Endothelial cell of umbilical vein (primary cell): ENCODE results near the gene ASXL1. TPM values are rescaled to one million over a fixed set of nuclear protein-coding genes. Genes with fewer than 3 reads are reported as not detected.

Experiments
- BruUV-seq: library from RNA; stranded (reverse); fragments of 400-500 nt; replicated peaks from 2 replicates; lab custom pipeline; 2021; lab: Mats Ljungman, UMichigan
- CTCF ChIA-PET: fragments of 300-600, 350-600 bp; sonication (Branson Sonifier 250); formaldehyde crosslinking; loops from one replicate; lab custom pipeline; 2021; ENCODE audit warnings: antibody characterized with exemption, inconsistent platforms; lab: Charles Lee
- POLR2A ChIA-PET: fragments of 300-600, 350-600 bp; sonication (Branson Sonifier 250); formaldehyde crosslinking; loops from one replicate; lab custom pipeline; 2021; ENCODE audit warnings: antibody characterized with exemption, inconsistent platforms; lab: Charles Lee
- DNase-seq: peaks from one replicate; pipeline ENCODE4 v3.0.0-alpha.2; 2011; ENCODE audit warnings: low read depth, low spot score
- FAIRE-seq: peaks from 2 replicates; lab custom pipeline; 2011; peaks lifted over from hg19 to GRCh38; lab: Jason Lieb, UNC
- H2AFZ ChIP-seq: 2 replicates; pipeline ENCODE4 v1.6.0; 2012; ENCODE audit warnings: low read depth, low read length, control low read depth, inconsistent platforms
- H3K27ac ChIP-seq: 2 replicates; pipeline ENCODE4 v1.5.1; 2011; ENCODE audit warnings: low read depth, mild to moderate bottlenecking, control low read depth, low read length, moderate library complexity; ENCODE audit not compliant: insufficient read depth
- H3K27me3 ChIP-seq, 2 experiments: 2 replicates each; pipeline versions ENCODE4 v1.6.0 to v1.6.1; 2011; ENCODE audit warnings: low read length in 2 of 2, mixed read lengths in 1 of 2; ENCODE audit not compliant: control insufficient read depth in 2 of 2, insufficient read depth in 2 of 2
- H3K36me3 ChIP-seq, 2 experiments: 2 replicates in 1 of 2; 3 replicates in 1 of 2; pipeline ENCODE4 v1.5.1; 2011; ENCODE audit warnings: low read length in 2 of 2, mild to moderate bottlenecking in 1 of 2, moderate library complexity in 1 of 2; ENCODE audit not compliant: control insufficient read depth in 2 of 2, insufficient read depth in 2 of 2; ENCODE audit errors: extremely low read depth in 1 of 2
- H3K4me1 ChIP-seq: 3 replicates; pipeline ENCODE4 v1.5.1; 2011; ENCODE audit warnings: mild to moderate bottlenecking, low read length; ENCODE audit not compliant: control insufficient read depth, insufficient read depth; ENCODE audit errors: extremely low read depth
- H3K4me2 ChIP-seq: 2 replicates; pipeline ENCODE4 v1.6.1; 2011; ENCODE audit warnings: low read length, control low read depth, mixed read lengths; ENCODE audit not compliant: insufficient read depth
- H3K4me3 ChIP-seq, 3 experiments: fragments of 200-600 bp in 1 of 3; sonication (generic), shearing (Covaris generic) in 1 of 3; replicated peaks in 1 of 3; 2 replicates each; pipeline ENCODE4 v1.5.1; 2011 to 2016; ENCODE audit warnings: control low read depth in 3 of 3, low read length in 3 of 3, mild to moderate bottlenecking in 2 of 3, inconsistent platforms in 1 of 3, low read depth in 1 of 3, moderate library complexity in 1 of 3; ENCODE audit not compliant: insufficient read depth in 1 of 3
- H3K79me2 ChIP-seq: 2 replicates; pipeline ENCODE4 v1.6.0; 2012; ENCODE audit warnings: low read length, inconsistent platforms; ENCODE audit not compliant: control insufficient read depth, insufficient read depth
- H3K9ac ChIP-seq: replicated peaks from 2 replicates; pipeline ENCODE3; 2011; ENCODE audit warnings: low read length, control low read depth; ENCODE audit not compliant: insufficient read depth; ENCODE audit errors: extremely low read depth
- H3K9me1 ChIP-seq: replicated peaks from 3 replicates; pipeline ENCODE4 v1.6.0; 2011; ENCODE audit warnings: mild to moderate bottlenecking, low read length; ENCODE audit not compliant: control insufficient read depth, insufficient read depth; ENCODE audit errors: extremely low read depth
- H3K9me3 ChIP-seq: replicated peaks from 2 replicates; pipeline ENCODE4 v1.5.1; 2012; ENCODE audit warnings: low read length, inconsistent platforms; ENCODE audit not compliant: control insufficient read depth, insufficient read depth
- H4K20me1 ChIP-seq: replicated peaks from 2 replicates; pipeline ENCODE3; 2011; ENCODE audit warnings: mild to moderate bottlenecking, low read length; ENCODE audit not compliant: control insufficient read depth, insufficient read depth; ENCODE audit errors: extremely low read depth
- CTCF ChIP-seq, 2 donors: IDR thresholded peaks; 1 replicate in 1 of 2; 2 replicates in 1 of 2; pipeline ENCODE4 v1.5.1; 2011; ENCODE audit warnings: low read length in 2 of 2, mild to moderate bottlenecking in 2 of 2, moderate library complexity in 2 of 2, control low read depth in 1 of 2, inconsistent platforms in 1 of 2, low read depth in 1 of 2; ENCODE audit not compliant: insufficient read depth in 1 of 2; ENCODE audit errors: extremely low read depth in 1 of 2
- EZH2 ChIP-seq: IDR thresholded peaks from 2 replicates; pipeline ENCODE4 v1.6.1; 2012; ENCODE audit warnings: borderline replicate concordance, low read depth, mild to moderate bottlenecking, moderate library complexity, low read length, inconsistent platforms; ENCODE audit not compliant: severe bottlenecking
- FOS ChIP-seq: IDR thresholded peaks from 2 replicates; pipeline ENCODE4 v1.6.1; 2011; ENCODE audit warnings: mild to moderate bottlenecking, low read length, moderate library complexity, borderline replicate concordance; ENCODE audit not compliant: insufficient read depth
- GATA2 ChIP-seq: IDR thresholded peaks from 2 replicates; pipeline ENCODE4 v1.7.0; 2011; ENCODE audit warnings: low read depth, mild to moderate bottlenecking, moderate library complexity, mixed read lengths, low read length; ENCODE audit not compliant: insufficient read length, insufficient read depth
- JUN ChIP-seq: IDR thresholded peaks from 2 replicates; pipeline ENCODE4 v1.6.1; 2011; ENCODE audit warnings: borderline replicate concordance, low read depth; ENCODE audit not compliant: insufficient read length, insufficient read depth
- MYC ChIP-seq: IDR thresholded peaks from one replicate; pipeline ENCODE4 v1.6.1; 2011; ENCODE audit warnings: mild to moderate bottlenecking, low read depth, low read length
- POLR2A ChIP-seq: IDR thresholded peaks from 2 replicates; pipeline ENCODE4 v1.6.1; 2012; ENCODE audit warnings: low read depth, mild to moderate bottlenecking, control low read depth, low read length
- POLR2AphosphoS5 ChIP-seq: IDR thresholded peaks from 2 replicates; pipeline ENCODE4 v1.6.1; 2012; ENCODE audit warnings: low read depth, mild to moderate bottlenecking, control low read depth, low read length, moderate library complexity; ENCODE audit not compliant: insufficient read depth
- dilution Hi-C: fragments of 300-500 bp; cut with MboI; formaldehyde crosslinking; loops from one replicate; pipeline ENCODE4 v1.15.0; 2019; ENCODE audit warnings: low sequenced_read_pairs; ENCODE audit not compliant: extremely low pct_ligation_motif_present
- intact Hi-C: fragments of 100-400 bp; cut with micrococcal nuclease; formaldehyde crosslinking; loops from one replicate; pipeline ENCODE4 v1.10.0; 2022
- polyA plus RNA-seq, 4 experiments: library from polyadenylated mRNA; depleted of rRNA in 3 of 4; stranded (reverse) in 3 of 4; unstranded in 1 of 4; fragments of >200 nt; gene quantifications; 2 replicates each; pipeline versions ENCODE4 v1.2.1 to v1.2.3, GENCODE V29; 2011 to 2012; ENCODE audit warnings: missing spikeins in 1 of 4
- total RNA-seq: library from RNA; stranded (reverse); gene quantifications from 2 replicates; pipeline ENCODE4 v1.2.3, GENCODE V29; 2021
- TF ChIP-seq, protein P1 (sequence below): IDR thresholded peaks from 2 replicates; pipeline ENCODE4 v1.6.1; 2011; ENCODE audit not compliant: insufficient read depth, insufficient read length

The ASXL1 gene
- total and polyA plus RNA-seq, 2 donors (not counting 3 experiments of a cell fraction or from before 2014, with no cell fraction given): 45.4 to 101 TPM

GRCh38 chr20:32362901-32363364 is 4.8 kb downstream of the ASXL1 start:
- POLR2A ChIA-PET: interaction anchor here (0.6 kb wide), 1 partner anchor 65 kb away, joined by 4 read pairs; no protein-coding TSS in a partner anchor
- Histone ChIP-seq H3K36me3 (peaks cover 3 to 7% of the 10 kb centered on the region in 2 experiments), H4K20me1 (peaks cover 16% of the 10 kb centered on the region), H3K9me3 (no peaks in the 10 kb centered on the region), H3K27me3 (no peaks in the 10 kb centered on the region), H3K27ac (no peak overlapping the region), H3K4me3 (no peak overlapping the region), H3K9me1 (no peaks in the 10 kb centered on the region), H3K9ac (no peak overlapping the region), H3K79me2 (peaks cover 94% of the 10 kb centered on the region), H3K4me1 (peaks cover 14% of the 10 kb centered on the region), H3K4me2 (peak overlapping the region; percentile 13), H2AFZ (no peak overlapping the region)
- intact Hi-C loops (no loop called here), dilution Hi-C loops (no loop called here)
- DNase-seq: no peak
- FAIRE-seq: no peak
- CTCF ChIA-PET: interaction anchor here (0.6 to 1.0 kb wide), 3 partner anchors 15 to 122 kb away, joined by 3 read pairs; no protein-coding TSS in a partner anchor
- TF ChIP-seq GATA2: no peak
- no peak for TF ChIP-seq POLR2AphosphoS5
- no TSS peak for BruUV-seq

- Histone ChIP-seq H3K9ac (no peak overlapping the region), H4K20me1 (peaks cover 16% of the 10 kb centered on the region), H3K4me2 (no peak overlapping the region), H3K27ac (no peak overlapping the region), H3K79me2 (peaks cover 99% of the 10 kb centered on the region), H3K4me3 (no peak overlapping the region), H3K36me3 (peaks cover 3 to 7% of the 10 kb centered on the region in 2 experiments), H3K9me3 (no peaks in the 10 kb centered on the region), H3K9me1 (no peaks in the 10 kb centered on the region), H2AFZ (no peak overlapping the region), H3K4me1 (peaks cover 14% of the 10 kb centered on the region), H3K27me3 (no peaks in the 10 kb centered on the region)
- ChIA-PET POLR2A (interaction anchor here (0.6 kb wide), 1 partner anchor 64 kb away, joined by 4 read pairs; no protein-coding TSS in a partner anchor), CTCF (interaction anchor here (0.8 to 1.0 kb wide), 3 partner anchors 15 to 159 kb away, joined by 3 read pairs; no protein-coding TSS in a partner anchor)
- no peak for DNase-seq
- intact Hi-C loops: no loop called here
- TF ChIP-seq POLR2AphosphoS5 (no peak), POLR2A (no peak), CTCF (IDR thresholded peaks at IDR 0.05; ENCODE audit: extremely low read depth in 1 of 2, insufficient read depth in 1 of 2, low read depth in 1 of 2, low read length in 2 of 2) (no peak), FOS (no peak), MYC (no peak), JUN (no peak), EZH2 (no peak), GATA2 (no peak)
- TF ChIP-seq, protein P1, sequence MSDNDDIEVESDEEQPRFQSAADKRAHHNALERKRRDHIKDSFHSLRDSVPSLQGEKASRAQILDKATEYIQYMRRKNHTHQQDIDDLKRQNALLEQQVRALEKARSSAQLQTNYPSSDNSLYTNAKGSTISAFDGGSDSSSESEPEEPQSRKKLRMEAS: no peak
- FAIRE-seq: no peak
- dilution Hi-C loops: no loop called here
- no TSS peak for BruUV-seq
These were observed 5.4 kb downstream of the ASXL1 start for GRCh38 chr20:32363492-32363891.
